ENCODE results near the gene CMBL. TPM values are rescaled to one million over a fixed set of nuclear protein-coding genes. Genes with fewer than 3 reads are reported as not detected.
A peak's percentile ranks its signal among the peaks of the same experiment; 100 is the strongest.
"Not testable (repeated sequence)": the region's sequence is repeated elsewhere in the genome, so short reads cannot be mapped to it uniquely, and the experiment has no call there.

Gene CMBL
- polyA plus RNA-seq, 3 donors: 0.39 to 5.4 TPM; not detected in 1

GRCh38 chr5:10286862-10287227 is 20.9 kb downstream of the CMBL start:
- Histone ChIP-seq H3K36me3 (replicated peaks in 1 of 2; ENCODE audit: control insufficient read depth in 1 of 2, insufficient read depth in 2 of 2, low read length in 2 of 2) (no peaks in the 10 kb centered on the region), H3K4me3 (replicated peaks in 1 of 3; ENCODE audit: low read depth in 2 of 3, low read length in 3 of 3) (no peak overlapping the region), H3K9me3 (replicated peaks in 1 of 2; ENCODE audit: control insufficient read depth in 1 of 2, insufficient read depth in 1 of 2, low read length in 2 of 2) (no peaks in the 10 kb centered on the region), H3K4me1 (ENCODE audit: control insufficient read depth in 1 of 2, insufficient read depth in 2 of 2, low read length in 2 of 2) (no peaks in the 10 kb centered on the region), H3K27me3 (ENCODE audit: control insufficient read depth in 2 of 2, insufficient read depth in 2 of 2, low read length in 2 of 2) (no peaks in the 10 kb centered on the region), H3K27ac (ENCODE audit: low read depth in 1 of 2, low read length in 2 of 2) (no peak overlapping the region), H3K79me2 (ENCODE audit: insufficient read depth, low read length) (no peaks in the 10 kb centered on the region), H2AFZ (ENCODE audit: insufficient read depth, low read depth, low read length, poor library complexity, severe bottlenecking) (no peak overlapping the region), H4K20me1 (ENCODE audit: insufficient read depth, low read length) (no peaks in the 10 kb centered on the region), H3K9ac (ENCODE audit: insufficient read depth, low read length, poor library complexity, severe bottlenecking) (no peak overlapping the region), H3K4me2 (replicated peaks; ENCODE audit: extremely low read depth, low read length, poor library complexity, severe bottlenecking) (no peak overlapping the region)
- H3K4me3 Mint-ChIP-seq: no peak overlapping the region
- DNase-seq: no peak
- peaks cover 6% of the 10 kb centered on the region for H3K4me1 Mint-ChIP-seq
- intact Hi-C loops (cut with micrococcal nuclease): no loop called here
- WGBS (ENCODE audit: insufficient coverage): 98% methylated on average over 4 of the region's 7 CpGs
- H3K27me3 Mint-ChIP-seq (ENCODE audit: low read depth in 3 of 3): peaks cover 1 to 4% (median 2%) of the 10 kb centered on the region in 3 donors
- H3K27ac Mint-ChIP-seq: peak overlapping the region in 1 of 7 donors; percentile 16
- TF ChIP-seq CTCF (IDR thresholded peaks at IDR 0.05): no peak
- H3K9me3 Mint-ChIP-seq: peaks cover 0 to 1% (median 0%) of the 10 kb centered on the region in 7 donors
- H3K36me3 Mint-ChIP-seq: no peaks in the 10 kb centered on the region

GRCh38 chr5:10286162-10286861 is 21.4 kb downstream of the CMBL start:
- H3K36me3 Mint-ChIP-seq: no peaks in the 10 kb centered on the region
- no peak for TF ChIP-seq CTCF (IDR thresholded peaks at IDR 0.05)
- intact Hi-C loops (cut with micrococcal nuclease): no loop called here

GRCh38 chr5:10285362-10285761 is 22.3 kb downstream of the CMBL start:
- H3K27ac ChIP-seq (ENCODE audit: low read depth in 1 of 2, low read length in 2 of 2); H3K4me3 ChIP-seq (replicated peaks in 1 of 3; ENCODE audit: low read depth in 2 of 3, low read length in 3 of 3); H3K27ac Mint-ChIP-seq; H3K36me3 ChIP-seq (replicated peaks in 1 of 2; ENCODE audit: control insufficient read depth in 1 of 2, insufficient read depth in 2 of 2, low read length in 2 of 2); H3K4me2 ChIP-seq (replicated peaks; ENCODE audit: extremely low read depth, low read length, poor library complexity, severe bottlenecking); H3K4me1 Mint-ChIP-seq; DNase-seq; H3K27me3 ChIP-seq (ENCODE audit: control insufficient read depth in 2 of 2, insufficient read depth in 2 of 2, low read length in 2 of 2); H3K9ac ChIP-seq (ENCODE audit: insufficient read depth, low read length, poor library complexity, severe bottlenecking); H3K4me3 Mint-ChIP-seq; H3K9me3 Mint-ChIP-seq; H3K9me3 ChIP-seq (replicated peaks in 1 of 2; ENCODE audit: control insufficient read depth in 1 of 2, insufficient read depth in 1 of 2, low read length in 2 of 2); H3K79me2 ChIP-seq (ENCODE audit: insufficient read depth, low read length); H3K27me3 Mint-ChIP-seq (ENCODE audit: low read depth in 3 of 3); H3K36me3 Mint-ChIP-seq; H2AFZ ChIP-seq (ENCODE audit: insufficient read depth, low read depth, low read length, poor library complexity, severe bottlenecking); H4K20me1 ChIP-seq (ENCODE audit: insufficient read depth, low read length); H3K4me1 ChIP-seq (ENCODE audit: control insufficient read depth in 1 of 2, insufficient read depth in 2 of 2, low read length in 2 of 2); intact Hi-C loops (cut with micrococcal nuclease): not testable (repeated sequence)
- 96% methylated on average over 7 of the region's 8 CpGs for WGBS (ENCODE audit: insufficient coverage)

More at GRCh38 chr5:10286162-10286861, 21.4 kb downstream of the CMBL start:
- Histone ChIP-seq H3K4me3 (replicated peaks in 1 of 3; ENCODE audit: low read depth in 2 of 3, low read length in 3 of 3) (no peak overlapping the region), H3K79me2 (ENCODE audit: insufficient read depth, low read length) (no peaks in the 10 kb centered on the region), H3K27me3 (ENCODE audit: control insufficient read depth in 2 of 2, insufficient read depth in 2 of 2, low read length in 2 of 2) (no peaks in the 10 kb centered on the region), H3K4me1 (ENCODE audit: control insufficient read depth in 1 of 2, insufficient read depth in 2 of 2, low read length in 2 of 2) (no peaks in the 10 kb centered on the region), H3K36me3 (replicated peaks in 1 of 2; ENCODE audit: control insufficient read depth in 1 of 2, insufficient read depth in 2 of 2, low read length in 2 of 2) (no peaks in the 10 kb centered on the region), H4K20me1 (ENCODE audit: insufficient read depth, low read length) (no peaks in the 10 kb centered on the region), H3K9ac (ENCODE audit: insufficient read depth, low read length, poor library complexity, severe bottlenecking) (no peak overlapping the region), H3K4me2 (replicated peaks; ENCODE audit: extremely low read depth, low read length, poor library complexity, severe bottlenecking) (no peak overlapping the region), H3K9me3 (replicated peaks in 1 of 2; ENCODE audit: control insufficient read depth in 1 of 2, insufficient read depth in 1 of 2, low read length in 2 of 2) (no peaks in the 10 kb centered on the region), H3K27ac (ENCODE audit: low read depth in 1 of 2, low read length in 2 of 2) (no peak overlapping the region), H2AFZ (ENCODE audit: insufficient read depth, low read depth, low read length, poor library complexity, severe bottlenecking) (no peak overlapping the region)
- H3K4me3 Mint-ChIP-seq: no peak overlapping the region
- no peak for DNase-seq
- 100% methylated on average over 1 of the region's 6 CpGs for WGBS (ENCODE audit: insufficient coverage)
- H3K9me3 Mint-ChIP-seq: peaks cover 0 to 1% (median 0%) of the 10 kb centered on the region in 7 donors
- peaks cover 1 to 2% (median 1%) of the 10 kb centered on the region in 3 donors for H3K27me3 Mint-ChIP-seq (ENCODE audit: low read depth in 3 of 3)
- H3K27ac Mint-ChIP-seq: no peak overlapping the region
- H3K4me1 Mint-ChIP-seq: peaks cover 3% of the 10 kb centered on the region
